GM21737 (cell line): ENCODE measurements around the gene FAAP100.

ENCODE experiments used
- ATAC-seq: cut with Tn5 transposase; IDR thresholded peaks from one replicate; pipeline ENCODE4 v1.9.1; 2021; ENCODE audit warnings: mild to moderate bottlenecking, moderate library complexity; ENCODE audit not compliant: unreplicated experiment

Gene FAAP100

DNA sequence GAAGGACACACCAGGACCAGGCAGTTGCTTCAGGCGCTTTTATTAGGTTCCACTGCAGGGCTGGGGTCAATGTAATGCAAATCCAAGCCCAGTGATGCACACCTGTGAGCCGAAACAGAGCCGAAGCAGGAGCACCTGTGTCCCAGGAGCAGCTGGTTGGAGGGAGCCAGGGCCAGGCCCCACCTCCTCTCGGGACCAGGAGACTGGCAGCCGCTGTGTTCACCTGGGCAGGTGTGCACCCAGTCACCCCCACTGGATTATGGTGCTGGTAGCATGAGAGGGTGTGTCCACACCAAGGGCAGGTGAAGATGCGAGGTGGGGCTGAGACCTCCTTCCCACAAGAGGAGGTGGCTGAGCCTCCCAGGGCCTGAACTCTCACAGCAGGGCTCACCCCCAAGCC, 4.7 kb upstream of the FAAP100 start:
- ATAC-seq = no peak

GRCh38 chr17:81556175-81556691, 4.1 kb upstream of the FAAP100 start:
- ATAC-seq = no peak

GRCh38 chr17:81553616-81554181, 1.5 kb upstream of the FAAP100 start:
- no peak for ATAC-seq

GRCh38 chr17:81553018-81553615, 964 bp upstream of the FAAP100 start:
- peak; percentile 35 for ATAC-seq

- ATAC-seq = peak; percentile 1
Observed at GRCh38 chr17:81551458-81552243, 502 bp downstream of the FAAP100 start.

DNA sequence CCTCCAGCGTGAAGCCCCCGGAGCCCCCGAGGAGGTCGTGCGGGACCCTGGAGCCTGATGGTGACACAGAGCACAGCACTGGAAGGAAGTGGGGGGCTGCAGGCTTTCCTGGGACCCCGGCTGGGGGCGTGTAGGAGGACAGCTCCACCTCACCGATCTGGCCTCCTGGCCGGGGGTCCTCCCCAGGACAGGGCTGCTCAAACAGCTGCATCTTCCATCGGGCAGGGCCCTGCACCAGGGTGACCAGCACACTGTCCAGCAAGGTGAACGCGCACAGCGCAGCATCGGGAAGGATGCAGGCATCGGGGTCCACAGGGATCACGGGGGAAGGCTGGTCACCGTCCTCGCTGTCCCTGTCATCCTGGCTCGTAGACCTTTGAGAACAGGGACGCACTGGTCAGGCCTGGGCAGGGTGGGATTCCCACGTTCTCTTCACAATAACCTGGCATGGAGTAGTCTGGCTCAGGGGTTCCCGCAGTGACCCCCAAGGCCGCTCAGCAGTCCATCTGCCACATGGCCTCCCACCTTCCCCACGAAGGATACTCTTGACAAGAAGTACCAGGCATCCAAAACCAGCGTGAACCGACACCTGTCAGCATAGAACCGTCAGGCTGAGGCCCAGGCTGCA, 1.2 kb downstream of the FAAP100 start:
- ATAC-seq = no peak

GRCh38 chr17:81550285-81550684, 1.9 kb downstream of the FAAP100 start:
- no peak for ATAC-seq

- no peak for ATAC-seq
Observed at GRCh38 chr17:81549826-81550225, 2.3 kb downstream of the FAAP100 start.

DNA sequence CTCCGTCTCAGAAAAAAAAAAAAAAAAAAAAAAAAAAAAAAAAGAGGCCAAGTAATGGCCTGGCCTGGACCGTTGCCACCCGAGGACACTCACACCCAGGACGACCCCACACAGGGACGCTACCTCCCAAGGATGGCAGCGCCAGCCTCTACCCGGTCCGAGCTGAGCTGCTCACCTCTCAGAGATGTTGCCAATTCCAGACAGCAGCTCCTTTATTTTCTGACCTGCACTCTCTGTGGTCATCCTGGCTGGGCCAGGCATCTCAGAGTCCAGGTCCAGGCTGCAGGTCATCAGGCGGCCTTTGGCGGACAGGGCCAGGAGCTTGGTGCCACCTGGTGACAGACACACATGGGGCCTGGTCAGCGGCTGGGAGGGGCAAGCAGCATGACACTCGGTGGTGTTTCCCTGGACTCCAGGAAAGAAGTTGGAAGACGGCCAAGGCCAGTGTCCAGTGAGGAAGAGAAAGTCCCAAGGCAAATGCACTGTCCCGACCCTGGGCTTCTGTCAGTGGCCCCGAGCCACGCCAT, 3.1 kb downstream of the FAAP100 start:
- ATAC-seq = no peak

GRCh38 chr17:81547614-81547982, 4.6 kb downstream of the FAAP100 start:
- no peak for ATAC-seq

DNA sequence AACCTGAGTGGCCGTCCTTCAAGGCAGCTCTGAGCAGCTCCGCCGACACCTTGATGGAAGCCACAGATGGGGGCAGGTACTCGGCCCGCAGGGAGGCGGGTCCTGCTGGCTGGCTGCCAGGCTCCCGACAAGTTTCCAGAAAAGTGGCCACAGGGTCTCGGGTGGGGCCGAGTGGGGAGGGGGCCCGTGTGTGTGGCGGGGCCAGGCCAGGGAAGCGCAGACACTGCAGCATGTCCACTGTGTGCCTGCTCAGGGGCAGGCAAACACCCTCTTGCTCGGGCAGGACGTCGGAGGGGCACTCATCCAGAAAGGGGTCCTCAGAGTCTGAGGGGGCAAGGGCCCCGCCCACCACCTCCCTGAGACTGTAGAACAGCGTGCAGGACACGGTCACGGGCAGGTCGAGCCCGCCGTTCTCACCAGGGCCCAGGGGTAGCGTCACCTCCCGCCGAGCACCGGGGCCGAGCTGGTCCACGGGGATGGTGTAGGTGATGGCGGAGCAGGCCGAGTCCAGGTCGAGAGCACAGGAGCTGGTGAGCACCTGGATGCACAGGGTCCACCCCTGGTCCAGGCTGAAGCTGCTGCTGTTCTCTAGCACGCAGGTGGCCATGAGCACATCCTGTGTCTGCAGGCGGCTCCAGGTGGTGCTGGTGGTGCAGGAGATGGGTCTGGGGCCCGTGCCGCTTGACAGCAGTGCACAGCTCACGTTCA, 5.1 kb downstream of the FAAP100 start:
- no peak for ATAC-seq

DNA sequence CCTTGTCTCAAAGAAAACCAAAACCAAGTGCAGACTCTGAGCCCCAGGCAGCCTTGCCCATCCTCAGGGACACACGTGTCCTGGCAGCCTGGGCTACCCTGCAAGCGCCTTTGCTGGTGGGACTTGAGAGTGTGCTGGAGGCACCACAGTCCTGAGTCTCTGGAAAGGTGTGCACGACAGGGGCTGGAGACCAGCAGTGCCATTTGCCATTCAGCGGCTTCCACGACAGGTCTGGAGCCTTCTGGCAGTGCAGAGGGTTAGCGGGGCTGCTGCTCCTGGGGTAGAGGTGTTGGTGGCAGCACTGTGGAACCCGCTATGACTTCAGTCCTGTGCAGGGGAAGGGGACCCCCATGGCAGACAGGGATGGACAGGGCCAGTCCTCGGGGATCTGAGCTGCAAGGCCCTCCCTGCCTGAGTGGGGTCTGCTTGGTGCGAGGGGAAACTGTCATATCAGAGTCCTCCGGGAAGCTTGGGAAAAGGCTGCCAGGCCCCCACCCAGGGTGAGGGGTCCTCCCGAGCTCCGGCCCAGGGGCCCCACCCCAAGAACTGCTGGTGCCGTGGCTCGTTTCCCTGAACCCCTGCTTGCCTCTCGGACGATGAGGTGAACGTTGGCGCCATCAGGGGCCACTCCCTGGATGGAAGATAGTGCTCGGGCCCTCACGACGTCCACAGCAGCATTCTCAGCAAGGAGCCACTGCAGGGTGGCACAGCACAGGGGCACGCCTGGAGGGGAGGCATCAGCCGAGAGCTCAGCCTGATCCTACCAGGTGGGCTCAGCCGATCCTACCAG, 6.8 kb downstream of the FAAP100 start:
- no peak for ATAC-seq

- ATAC-seq = no peak
Observed at GRCh38 chr17:81544281-81544974, 7.7 kb downstream of the FAAP100 start.

DNA sequence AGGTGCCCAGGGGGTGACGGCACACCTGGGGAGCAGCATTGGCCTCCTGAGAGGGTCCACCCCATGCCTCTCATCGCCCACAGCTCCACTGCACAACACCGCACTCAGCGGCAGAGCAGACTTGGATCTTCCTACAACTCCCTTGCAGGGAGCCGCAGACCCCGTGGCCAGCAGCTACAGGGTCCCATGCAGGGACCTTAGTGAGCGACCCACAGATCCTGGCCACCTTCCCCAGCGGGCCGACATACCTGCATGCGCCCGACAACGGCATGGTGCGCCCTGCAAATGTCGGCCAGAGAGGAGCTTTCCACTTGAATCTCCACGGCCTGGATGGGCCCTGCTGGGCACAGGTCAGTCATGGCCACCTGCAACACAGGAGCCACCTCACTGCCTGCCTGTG, 8.4 kb downstream of the FAAP100 start:
- ATAC-seq = no peak

GRCh38 chr17:81543339-81543675, 8.8 kb downstream of the FAAP100 start:
- no peak for ATAC-seq

DNA sequence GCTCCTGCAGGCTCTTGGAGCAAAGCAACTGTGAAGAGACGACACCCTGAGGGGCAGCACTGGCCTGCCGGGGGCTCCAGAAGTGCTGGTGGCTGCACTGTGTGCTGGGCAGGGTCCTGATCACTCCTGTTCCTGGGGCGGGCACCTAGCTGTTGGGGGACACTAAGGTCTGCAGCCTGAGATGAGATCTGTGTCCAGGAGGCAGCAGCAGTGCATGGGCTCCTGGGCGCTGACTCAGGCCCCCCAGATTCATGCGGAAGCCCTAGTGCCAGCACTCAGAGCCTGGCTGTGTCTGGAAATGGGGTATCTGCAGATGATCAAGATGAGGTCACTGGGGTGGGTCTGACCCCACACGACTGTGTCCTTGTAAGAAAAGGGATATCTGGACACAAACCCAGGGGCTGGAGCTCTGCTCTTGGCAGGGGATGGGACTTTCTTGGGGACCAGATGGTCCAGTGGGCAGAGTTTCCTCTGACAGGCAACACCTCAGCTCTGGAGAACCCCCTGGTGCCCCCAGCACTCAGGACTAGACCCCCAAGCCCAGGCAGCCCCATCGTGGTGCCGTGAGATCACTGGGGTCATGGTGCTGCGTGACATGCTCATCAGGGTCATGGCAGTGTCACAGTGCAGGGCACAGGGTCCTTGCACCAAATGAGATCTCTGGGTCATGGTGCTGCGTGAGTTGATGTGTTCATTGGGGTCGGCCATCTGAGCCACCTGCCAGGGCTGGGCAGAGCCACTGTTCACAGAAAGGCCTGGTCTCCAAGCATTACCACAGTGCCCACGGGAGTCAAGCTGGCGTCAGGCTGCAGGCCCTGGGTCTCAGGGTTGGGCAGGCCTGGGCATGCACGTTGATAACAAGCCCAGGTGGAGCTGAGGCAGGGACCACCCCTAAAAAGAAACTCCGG, 9.5 kb downstream of the FAAP100 start:
- no peak for ATAC-seq

DNA sequence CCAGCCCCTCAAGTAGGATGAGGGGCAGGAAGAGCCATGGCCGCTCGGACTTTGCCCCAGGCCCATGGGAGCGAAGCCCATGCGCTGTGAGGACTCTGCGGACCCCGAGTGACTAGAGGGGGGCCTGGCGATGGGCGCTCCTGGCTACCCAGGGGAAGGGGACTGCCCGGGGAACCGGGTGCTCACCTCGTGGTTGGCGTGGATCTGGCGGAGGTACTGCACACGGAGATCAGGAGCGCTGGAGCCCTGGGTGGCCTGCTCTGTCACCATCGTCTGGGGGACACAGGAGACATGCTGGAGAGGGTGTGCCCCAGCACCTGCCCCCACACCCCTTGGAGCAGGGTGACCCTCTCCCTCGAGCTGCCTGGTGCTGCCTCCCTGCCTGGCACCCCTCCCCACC, 11.0 kb downstream of the FAAP100 start:
- no peak for ATAC-seq

DNA sequence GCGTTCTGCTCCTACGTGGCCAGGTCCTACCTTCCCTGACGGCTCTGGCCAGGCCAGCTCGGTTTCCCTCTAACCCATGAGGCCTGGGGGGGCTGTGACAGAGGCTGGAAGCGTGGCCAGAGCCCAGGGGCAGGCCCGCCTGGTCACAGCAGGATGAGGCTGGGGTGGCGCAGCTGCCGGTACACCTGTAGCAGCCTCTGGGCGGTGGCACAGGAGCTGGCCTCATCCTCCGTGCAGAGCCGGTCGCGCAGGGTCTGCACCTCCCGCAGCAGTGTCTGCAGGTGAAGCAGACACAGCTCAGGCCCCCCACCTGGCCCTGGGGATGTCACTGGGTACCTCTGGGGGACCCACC, 11.5 kb downstream of the FAAP100 start:
- no peak for ATAC-seq
